H1 (cell line): Measurements from ENCODE around the gene RPS6KB2. TPM values are rescaled to one million over a fixed set of nuclear protein-coding genes. Genes with fewer than 3 reads are reported as not detected.

Experiments
- CTCF ChIA-PET: fragments of 300-600 bp; sonication (Branson Sonifier 250); formaldehyde crosslinking; loops from one replicate; lab custom pipeline; 2021; ENCODE audit not compliant: partially characterized antibody; lab: Charles Lee
- POLR2A ChIA-PET: fragments of 300-600 bp; sonication (Branson Sonifier 250); formaldehyde crosslinking; loops from one replicate; lab custom pipeline; 2021; ENCODE audit warnings: inconsistent platforms; ENCODE audit not compliant: partially characterized antibody; lab: Charles Lee
- DNase-seq, 2 experiments: peaks; one replicate each; pipeline versions ENCODE4 v3.0.0 to v3.0.0-alpha.2; 2010 to 2022; ENCODE audit warnings: low spot score in 2 of 2, low read depth in 1 of 2, mixed read lengths in 1 of 2
- FAIRE-seq: peaks from 2 replicates; lab custom pipeline; 2011; peaks lifted over from hg19 to GRCh38; lab: Jason Lieb, UNC
- H2AFZ ChIP-seq: 2 replicates; pipeline ENCODE4 v1.8.1; 2012; ENCODE audit warnings: low read length, inconsistent platforms
- H2AK5ac ChIP-seq: 2 replicates; pipeline ENCODE4 v1.6.1; 2013; ENCODE audit warnings: low read depth, low read length
- H2BK120ac ChIP-seq: replicated peaks from 2 replicates; pipeline ENCODE3; 2013; ENCODE audit warnings: low read depth, low read length, inconsistent platforms
- H2BK12ac ChIP-seq: 2 replicates; pipeline ENCODE4 v1.6.1; 2013; ENCODE audit warnings: low read depth, low read length
- H2BK15ac ChIP-seq: 2 replicates; pipeline ENCODE4 v1.6.1; 2013; ENCODE audit warnings: low read length
- H2BK20ac ChIP-seq: 2 replicates; pipeline ENCODE4 v1.6.1; 2013; ENCODE audit warnings: low read length
- H2BK5ac ChIP-seq: 2 replicates; pipeline ENCODE4 v1.6.1; 2013; ENCODE audit warnings: low read depth, low read length
- H3K14ac ChIP-seq: 2 replicates; pipeline ENCODE4 v1.6.1; 2013; ENCODE audit warnings: inconsistent platforms; ENCODE audit not compliant: insufficient read length
- H3K18ac ChIP-seq: 2 replicates; pipeline ENCODE4 v1.6.1; 2013; ENCODE audit warnings: low read length; ENCODE audit errors: extremely low read depth
- H3K23ac ChIP-seq: 2 replicates; pipeline ENCODE4 v1.6.1; 2013; ENCODE audit warnings: inconsistent platforms; ENCODE audit not compliant: insufficient read length
- H3K23me2 ChIP-seq: 2 replicates; pipeline ENCODE4 v1.6.1; 2013; ENCODE audit warnings: low read depth, low read length
- H3K27ac ChIP-seq: 2 replicates; pipeline ENCODE4 v1.6.1; 2011; ENCODE audit warnings: low read depth, low read length, inconsistent platforms
- H3K27me3 ChIP-seq, 4 experiments: replicated peaks in 1 of 4; 1 replicate in 1 of 4; 2 replicates in 3 of 4; pipeline versions ENCODE4 v1.6.1 to v1.8.1; 2011 to 2013; ENCODE audit warnings: low read length in 3 of 4, mild to moderate bottlenecking in 3 of 4, inconsistent platforms in 2 of 4, mixed read lengths in 2 of 4, moderate library complexity in 1 of 4; ENCODE audit not compliant: control insufficient read depth in 3 of 4, insufficient read depth in 3 of 4; ENCODE audit errors: extremely low read depth in 1 of 4
- H3K36me3 ChIP-seq, 4 experiments: 2 replicates each; pipeline versions ENCODE4 v1.6.1 to v1.8.1; 2011 to 2013; ENCODE audit warnings: mild to moderate bottlenecking in 4 of 4, low read length in 3 of 4, moderate library complexity in 2 of 4, control low read depth in 1 of 4, inconsistent platforms in 1 of 4; ENCODE audit not compliant: insufficient read depth in 4 of 4, control insufficient read depth in 2 of 4
- H3K4ac ChIP-seq: replicated peaks from 2 replicates; pipeline ENCODE3; 2013; ENCODE audit warnings: low read length, low read depth, mixed read lengths, inconsistent platforms; ENCODE audit not compliant: insufficient read length
- H3K4me1 ChIP-seq, 4 experiments: replicated peaks in 1 of 4; 1 replicate in 1 of 4; 2 replicates in 3 of 4; pipeline versions ENCODE4 v1.6.1 to v1.8.1; 2011 to 2013; ENCODE audit warnings: low read length in 3 of 4, inconsistent platforms in 2 of 4, mixed read lengths in 1 of 4; ENCODE audit not compliant: insufficient read depth in 4 of 4, control insufficient read depth in 3 of 4
- H3K4me2 ChIP-seq, 2 experiments: 2 replicates each; pipeline versions ENCODE4 v1.6.1 to v1.8.1; 2011 to 2013; ENCODE audit warnings: low read depth in 2 of 2, low read length in 2 of 2, control low read depth in 1 of 2, inconsistent platforms in 1 of 2, mild to moderate bottlenecking in 1 of 2; ENCODE audit not compliant: insufficient read depth in 1 of 2
- H3K4me3 ChIP-seq, 4 experiments: fragments of 200-600, 300-600 bp in 1 of 4; sonication (generic), shearing (Covaris generic), sonication (Bioruptor Twin) in 1 of 4; 2 replicates each; pipeline versions ENCODE4 v1.5.1 to v1.8.1; 2011 to 2016; ENCODE audit warnings: low read length in 4 of 4, low read depth in 3 of 4, control low read depth in 2 of 4, inconsistent platforms in 2 of 4, mild to moderate bottlenecking in 2 of 4, mixed read lengths in 1 of 4, moderate library complexity in 1 of 4; ENCODE audit not compliant: insufficient read depth in 2 of 4; ENCODE audit errors: extremely low read depth in 1 of 4
- H3K56ac ChIP-seq: replicated peaks from 2 replicates; pipeline ENCODE3; 2013; ENCODE audit warnings: low read depth, mild to moderate bottlenecking, mixed read lengths, low read length, inconsistent platforms; ENCODE audit not compliant: insufficient read length
- H3K79me1 ChIP-seq: 2 replicates; pipeline ENCODE4 v1.6.1; 2013; ENCODE audit warnings: low read depth, low read length, control low read depth
- H3K79me2 ChIP-seq, 2 experiments: 2 replicates each; pipeline versions ENCODE4 v1.6.1 to v1.8.1; 2012 to 2013; ENCODE audit warnings: low read length in 2 of 2, mild to moderate bottlenecking in 2 of 2, inconsistent platforms in 1 of 2; ENCODE audit not compliant: insufficient read depth in 2 of 2, control insufficient read depth in 1 of 2
- H3K9ac ChIP-seq, 4 experiments: replicated peaks in 1 of 4; 1 replicate in 1 of 4; 2 replicates in 3 of 4; pipeline versions ENCODE4 v1.6.1 to v1.8.1; 2011 to 2013; ENCODE audit warnings: low read depth in 3 of 4, low read length in 3 of 4, control low read depth in 2 of 4, mild to moderate bottlenecking in 2 of 4, moderate library complexity in 2 of 4, inconsistent platforms in 1 of 4; ENCODE audit errors: extremely low read depth in 1 of 4
- H3K9me3 ChIP-seq, 2 experiments: 2 replicates each; pipeline versions ENCODE4 v1.6.1 to v1.8.1; 2012 to 2013; ENCODE audit warnings: mild to moderate bottlenecking in 2 of 2, moderate library complexity in 2 of 2, control low read depth in 1 of 2, inconsistent platforms in 1 of 2, low read depth in 1 of 2, low read length in 1 of 2, mixed read lengths in 1 of 2; ENCODE audit not compliant: insufficient read depth in 2 of 2
- H4K20me1 ChIP-seq, 2 experiments: replicated peaks in 1 of 2; 2 replicates each; pipeline versions ENCODE3 to v1.8.1; 2011 to 2013; ENCODE audit warnings: inconsistent platforms in 2 of 2, low read length in 2 of 2, mild to moderate bottlenecking in 1 of 2; ENCODE audit not compliant: insufficient read depth in 2 of 2, control insufficient read depth in 1 of 2
- H4K5ac ChIP-seq: 2 replicates; pipeline ENCODE4 v1.6.1; 2013; ENCODE audit warnings: low read length, low read depth, mixed read lengths, inconsistent platforms; ENCODE audit not compliant: insufficient read length
- H4K8ac ChIP-seq: 2 replicates; pipeline ENCODE4 v1.8.0; 2013; ENCODE audit warnings: mild to moderate bottlenecking, moderate library complexity, low read length, inconsistent platforms; ENCODE audit not compliant: insufficient read depth; ENCODE audit errors: extremely low read depth
- H4K91ac ChIP-seq: replicated peaks from 2 replicates; pipeline ENCODE3; 2013; ENCODE audit warnings: low read length, mixed read lengths, inconsistent platforms; ENCODE audit not compliant: insufficient read length
- BRCA1 ChIP-seq: IDR thresholded peaks from 2 replicates; pipeline ENCODE4 v1.6.1; 2012; ENCODE audit warnings: low read depth, low read length, improper control_type of control experiment
- EGR1 ChIP-seq: IDR thresholded peaks from 2 replicates; pipeline ENCODE4 v1.6.1; 2011; ENCODE audit warnings: low read depth, low read length, borderline replicate concordance
- SIRT6 ChIP-seq: IDR thresholded peaks from one replicate; pipeline ENCODE4 v1.7.1; 2012; ENCODE audit warnings: low read length, inconsistent platforms
- WGBS, 2 experiments: shearing (Covaris generic) in 1 of 2; methylation state at CpG; one replicate each; pipeline versions ENCODE4 v1.1.6 to v1.1.7; 2013 to 2015; ENCODE audit warnings: low lambda C conversion rate in 2 of 2, mixed read lengths in 2 of 2, inconsistent platforms in 1 of 2, low coverage in 1 of 2, missing lambda C conversion rate in 1 of 2; ENCODE audit not compliant: insufficient replicate concordance in 2 of 2, insufficient coverage in 1 of 2, insufficient read length in 1 of 2; ENCODE audit errors: extremely low coverage in 1 of 2, missing lambda C conversion rate in 1 of 2; 5-methylcytosine and 5-hydroxymethylcytosine counted together
- polyA plus RNA-seq, 7 experiments: library from polyadenylated mRNA; depleted of rRNA in 3 of 7; stranded (reverse) in 5 of 7; unstranded in 2 of 7; fragments of >200 nt in 5 of 7; fragments of 200-250 nt in 2 of 7; gene quantifications; 1 replicate in 5 of 7; 2 replicates in 1 of 7; 4 replicates in 1 of 7; pipeline versions ENCODE4 v1.2.1 to v1.2.3, GENCODE V29; 2011 to 2013; ENCODE audit warnings: missing spikeins in 2 of 7, mixed read lengths in 2 of 7
- small RNA-seq: library from polyadenylated mRNA; stranded (forward); fragments of <200 nt; extraction: miRNeasy Mini kit (QIAGEN cat#:217004); gene quantifications from one replicate; pipeline ENCODE3, GENCODE V24; 2013; ENCODE audit not compliant: insufficient read depth
- total RNA-seq: library from RNA; stranded (reverse); fragmentation: NEBNext Ultra II Directional; extraction: Animal tissue kit (Norgen Biotek cat#: 25700); gene quantifications from 2 replicates; pipeline ENCODE4 v1.2.1, GENCODE V29; 2021

The RPS6KB2 gene
- total and polyA plus RNA-seq, 2 of the 8 experiments (the other 6 are each of a cell fraction or from before 2014, with no cell fraction given) = 41.0 to 47.1 TPM

DNA sequence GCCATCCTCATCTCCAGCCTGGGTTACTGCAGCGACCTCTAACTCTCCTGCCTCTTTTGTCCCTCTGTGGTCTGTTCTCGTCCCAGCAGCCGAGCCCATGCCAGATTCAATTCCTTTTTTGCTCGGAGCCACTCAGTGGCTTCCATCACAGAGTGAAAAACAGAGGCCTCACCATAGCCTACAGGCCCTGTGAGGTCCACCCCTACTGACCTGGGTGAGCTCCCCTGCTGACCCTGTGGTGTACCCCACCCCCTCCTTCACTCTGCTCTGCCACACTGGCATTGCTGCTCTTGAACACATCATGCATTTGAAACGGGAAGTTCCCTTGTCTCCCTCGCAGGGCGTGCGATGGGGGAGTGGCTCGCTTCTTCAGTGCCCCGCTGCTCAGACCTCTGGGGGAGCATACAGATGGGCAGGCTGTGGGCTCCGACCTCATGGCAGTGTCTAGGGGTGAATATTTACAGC, 56.6 kb downstream of the RPS6KB2 start:
- peak overlapping the region; percentile 68 for H4K8ac ChIP-seq
- H2BK15ac ChIP-seq = no peak overlapping the region
- POLR2A ChIA-PET = interaction anchor here (1.1 to 2.1 kb wide), 2 partner anchors 16 to 20 kb away, joined by 3 to 7 read pairs; partner anchors contain the start of gene TMEM134
- TF ChIP-seq BRCA1 (no peak), SIRT6 (no peak), EGR1 (no peak)
- H2BK120ac ChIP-seq = no peak overlapping the region
- no peak overlapping the region for H3K56ac ChIP-seq
- no peak overlapping the region for H2BK5ac ChIP-seq
- H3K27ac ChIP-seq = no peak overlapping the region
- H3K9me3 ChIP-seq = no peaks in the 10 kb centered on the region
- no peak overlapping the region for H2AK5ac ChIP-seq
- H3K9ac ChIP-seq = no peak overlapping the region; a peak in 1 of 7 replicates
- no peak overlapping the region; a peak in 1 of 4 replicates for H3K4me2 ChIP-seq
- H2BK12ac ChIP-seq = no peak overlapping the region
- no peak overlapping the region for H2AFZ ChIP-seq
- H3K4me1 ChIP-seq = peaks cover 0 to 3% (median 3%) of the 10 kb centered on the region in 4 experiments; a peak in 3 of 7 replicates
- peaks cover 0 to 6% of the 10 kb centered on the region in 2 experiments for H4K20me1 ChIP-seq
- H3K79me1 ChIP-seq = no peaks in the 10 kb centered on the region
- no peak overlapping the region for H3K4me3 ChIP-seq
- no peak overlapping the region for H2BK20ac ChIP-seq
- peaks cover 0 to 3% (median 0%) of the 10 kb centered on the region in 4 experiments; a peak in 1 of 8 replicates for H3K36me3 ChIP-seq
- no peak overlapping the region for H4K5ac ChIP-seq
- FAIRE-seq (no peak), DNase-seq (no peak)
- WGBS, 2 experiments = 93% methylated on average over 11 of the region's 11 CpGs; no CpG with 5 or more reads in 1 of the 2 experiments
- H3K27me3 ChIP-seq = peaks cover 0 to 10% (median 9%) of the 10 kb centered on the region in 4 experiments; a peak in 6 of 7 replicates
- H3K14ac ChIP-seq = no peak overlapping the region
- H3K79me2 ChIP-seq = no peaks in the 10 kb centered on the region
- no peak overlapping the region for H3K18ac ChIP-seq
- no peaks in the 10 kb centered on the region for H3K23me2 ChIP-seq
- H3K23ac ChIP-seq = no peak overlapping the region
- CTCF ChIA-PET = interaction anchor here (1.0 to 1.4 kb wide), 2 partner anchors 10 to 139 kb away, joined by 3 read pairs; no protein-coding TSS in a partner anchor
- peak overlapping the region; percentile 35 for H4K91ac ChIP-seq
- H3K4ac ChIP-seq = no peak overlapping the region

Small RNAs within 50 kb of the gene (small RNA-seq; reads per million reads assigned to genes)
- not detected for gene RNU6-1238P

Other genes with a start within 250 kb of the RPS6KB2 start
- gene GRK2, start 162.0 kb upstream of the RPS6KB2 start, total RNA-seq = 47.3 and 51.4 TPM in 2 replicates
- gene GRK2, start 162.0 kb upstream of the RPS6KB2 start, polyA plus RNA-seq (2011; rRNA removed) = 49.7 and 67.8 TPM in 2 replicates
- gene ANKRD13D, start 139.2 kb upstream of the RPS6KB2 start, total RNA-seq = 24.9 and 29.2 TPM in 2 replicates
- 26.5 and 35.5 TPM in 2 replicates for gene ANKRD13D, start 139.2 kb upstream of the RPS6KB2 start, polyA plus RNA-seq (2011; rRNA removed)
- 19.8 and 23.6 TPM in 2 replicates for gene SSH3, start 125.0 kb upstream of the RPS6KB2 start, total RNA-seq
- 16.9 and 23.6 TPM in 2 replicates for gene SSH3, start 125.0 kb upstream of the RPS6KB2 start, polyA plus RNA-seq (2011; rRNA removed)
- 18.5 and 21.2 TPM in 2 replicates for gene POLD4, start 74.9 kb upstream of the RPS6KB2 start, total RNA-seq
- gene POLD4, start 74.9 kb upstream of the RPS6KB2 start, polyA plus RNA-seq (2011; rRNA removed) = 46.7 and 72.0 TPM in 2 replicates
- gene CLCF1, start 54.9 kb upstream of the RPS6KB2 start, total RNA-seq = 0.32 and 0.57 TPM in 2 replicates
- gene CLCF1, start 54.9 kb upstream of the RPS6KB2 start, polyA plus RNA-seq (2011; rRNA removed) = 1.2 and 2.6 TPM in 2 replicates
- gene RAD9A, start 36.5 kb upstream of the RPS6KB2 start, total RNA-seq = 20.8 and 22.2 TPM in 2 replicates
- 25.5 and 29.6 TPM in 2 replicates for gene RAD9A, start 36.5 kb upstream of the RPS6KB2 start, polyA plus RNA-seq (2011; rRNA removed)
- gene PPP1CA, start 26.6 kb upstream of the RPS6KB2 start, total RNA-seq = 198 and 210 TPM in 2 replicates
- gene PPP1CA, start 26.6 kb upstream of the RPS6KB2 start, polyA plus RNA-seq (2011; rRNA removed) = 359 and 430 TPM in 2 replicates
- gene TBC1D10C, start 24.4 kb upstream of the RPS6KB2 start, total RNA-seq = 0.69 TPM in 1 of 2 replicates, not detected in the other
- gene TBC1D10C, start 24.4 kb upstream of the RPS6KB2 start, polyA plus RNA-seq (2011; rRNA removed) = 0.27 and 0.35 TPM in 2 replicates
- gene CARNS1, start 12.8 kb upstream of the RPS6KB2 start, total RNA-seq = 0.61 and 1.1 TPM in 2 replicates
- gene CARNS1, start 12.8 kb upstream of the RPS6KB2 start, polyA plus RNA-seq (2011; rRNA removed) = 0.82 and 0.96 TPM in 2 replicates
- 0.78 and 1.4 TPM in 2 replicates for gene PTPRCAP, start 9.2 kb downstream of the RPS6KB2 start, total RNA-seq
- gene PTPRCAP, start 9.2 kb downstream of the RPS6KB2 start, polyA plus RNA-seq (2011; rRNA removed) = 6.7 and 9.5 TPM in 2 replicates
- gene CORO1B, start 15.0 kb downstream of the RPS6KB2 start, total RNA-seq = 77.1 and 84.3 TPM in 2 replicates
- gene CORO1B, start 15.0 kb downstream of the RPS6KB2 start, polyA plus RNA-seq (2011; rRNA removed) = 131 and 148 TPM in 2 replicates
- gene GPR152, start 24.2 kb downstream of the RPS6KB2 start, total RNA-seq = not detected in 2 replicates
- not detected in 2 replicates for gene GPR152, start 24.2 kb downstream of the RPS6KB2 start, polyA plus RNA-seq (2011; rRNA removed)
- not detected in 2 replicates for gene CABP4, start 26.9 kb downstream of the RPS6KB2 start, total RNA-seq
- 0.03 TPM in 1 of 2 replicates, not detected in the other for gene CABP4, start 26.9 kb downstream of the RPS6KB2 start, polyA plus RNA-seq (2011; rRNA removed)
- 32.4 and 33.5 TPM in 2 replicates for gene TMEM134, start 40.8 kb downstream of the RPS6KB2 start, total RNA-seq
- 229 and 268 TPM in 2 replicates for gene TMEM134, start 40.8 kb downstream of the RPS6KB2 start, polyA plus RNA-seq (2011; rRNA removed)
- gene AIP, start 54.5 kb downstream of the RPS6KB2 start, total RNA-seq = 28.8 and 29.8 TPM in 2 replicates
- 54.4 and 68.6 TPM in 2 replicates for gene AIP, start 54.5 kb downstream of the RPS6KB2 start, polyA plus RNA-seq (2011; rRNA removed)
- gene PITPNM1, start 76.9 kb downstream of the RPS6KB2 start, total RNA-seq = 52.7 and 55.0 TPM in 2 replicates
- 27.2 and 45.1 TPM in 2 replicates for gene PITPNM1, start 76.9 kb downstream of the RPS6KB2 start, polyA plus RNA-seq (2011; rRNA removed)
- gene CDK2AP2, start 79.7 kb downstream of the RPS6KB2 start, total RNA-seq = 47.3 and 49.6 TPM in 2 replicates
- 65.1 and 89.6 TPM in 2 replicates for gene CDK2AP2, start 79.7 kb downstream of the RPS6KB2 start, polyA plus RNA-seq (2011; rRNA removed)
- gene CABP2, start 95.0 kb downstream of the RPS6KB2 start, total RNA-seq = not detected in 2 replicates
- not detected in 2 replicates for gene CABP2, start 95.0 kb downstream of the RPS6KB2 start, polyA plus RNA-seq (2011; rRNA removed)
- gene GSTP1, start 155.3 kb downstream of the RPS6KB2 start, total RNA-seq = 1,454 and 1,516 TPM in 2 replicates
- gene GSTP1, start 155.3 kb downstream of the RPS6KB2 start, polyA plus RNA-seq (2011; rRNA removed) = 3,329 and 3,697 TPM in 2 replicates
- gene NDUFV1, start 178.4 kb downstream of the RPS6KB2 start, total RNA-seq = 131 TPM in 2 replicates
- 125 and 192 TPM in 2 replicates for gene NDUFV1, start 178.4 kb downstream of the RPS6KB2 start, polyA plus RNA-seq (2011; rRNA removed)
- 8.3 and 8.9 TPM in 2 replicates for gene NUDT8, start 201.4 kb downstream of the RPS6KB2 start, total RNA-seq
- 7.2 and 11.0 TPM in 2 replicates for gene NUDT8, start 201.4 kb downstream of the RPS6KB2 start, polyA plus RNA-seq (2011; rRNA removed)
- not detected in 2 replicates for gene TBX10, start 211.3 kb downstream of the RPS6KB2 start, total RNA-seq
- gene TBX10, start 211.3 kb downstream of the RPS6KB2 start, polyA plus RNA-seq (2011; rRNA removed) = 0.09 and 0.17 TPM in 2 replicates
- not detected in 2 replicates for gene ACY3, start 222.2 kb downstream of the RPS6KB2 start, total RNA-seq
- gene ACY3, start 222.2 kb downstream of the RPS6KB2 start, polyA plus RNA-seq (2011; rRNA removed) = 0.08 and 0.24 TPM in 2 replicates
- not detected in 2 replicates for gene ALDH3B2, start 246.1 kb downstream of the RPS6KB2 start, total RNA-seq
- gene ALDH3B2, start 246.1 kb downstream of the RPS6KB2 start, polyA plus RNA-seq (2011; rRNA removed) = not detected in 2 replicates